ENCODE results near the gene ORC3.

GRCh38 chr6:87654122-87654521 is 64.2 kb downstream of the ORC3 start:
- no peak for TF ChIP-seq CTCF (conservative IDR thresholded peaks at IDR 0.05; ENCODE audit: low read depth, low read length)
- no peak for TF ChIP-seq EZH2 (IDR thresholded peaks at IDR 0.05; ENCODE audit: borderline replicate concordance, low read depth, low read length, poor library complexity, severe bottlenecking)
